Tibial nerve (tissue), 4 donors: ENCODE results near the gene PAAF1. TPM values are rescaled to one million over a fixed set of nuclear protein-coding genes. Genes with fewer than 3 reads are reported as not detected.

Source experiments
- DNase-seq, 2 donors: peaks; one replicate each; pipeline ENCODE4 v3.0.0-alpha.2; 2019; ENCODE audit warnings: low spot score in 2 of 2
- H3K27ac ChIP-seq, 4 donors: fragments of 200-600 bp; sonication (generic) in 3 of 4; one replicate each; pipeline ENCODE4 v1.5.1; 2017 to 2019; ENCODE audit warnings: mild to moderate bottlenecking in 1 of 4
- H3K27me3 ChIP-seq, 2 donors: fragments of 200-600 bp; sonication (generic) in 1 of 2; one replicate each; pipeline versions ENCODE4 v1.5.1 to v1.6.0; 2017 to 2019
- H3K36me3 ChIP-seq, 3 donors: fragments of 200-600 bp; sonication (generic); one replicate each; pipeline ENCODE4 v1.5.1; 2018 to 2019
- H3K4me1 ChIP-seq, 4 donors: fragments of 200-600 bp; sonication (generic) in 3 of 4; one replicate each; pipeline ENCODE4 v1.5.1; 2017 to 2019
- H3K4me3 ChIP-seq, 4 donors: fragments of 200-600 bp; sonication (generic) in 3 of 4; one replicate each; pipeline ENCODE4 v1.5.1; 2017 to 2019; ENCODE audit warnings: mild to moderate bottlenecking in 1 of 4, moderate library complexity in 1 of 4
- H3K9me3 ChIP-seq, 4 donors: fragments of 200-600 bp; sonication (generic) in 3 of 4; one replicate each; pipeline ENCODE4 v1.5.1; 2017 to 2019
- CTCF ChIP-seq, 5 experiments: fragments of 200-600 bp in 3 of 5; fragments of 450-650 bp in 2 of 5; sonication (generic) in 3 of 5; IDR thresholded peaks; one replicate each; pipeline ENCODE4 v1.5.1; 2016 to 2019; ENCODE audit warnings: antibody characterized with exemption in 5 of 5, mild to moderate bottlenecking in 3 of 5, moderate library complexity in 2 of 5
- EP300 ChIP-seq, 2 donors: sonication (generic); formaldehyde crosslinking; IDR thresholded peaks; one replicate each; pipeline ENCODE4 v1.6.1; 2017; ENCODE audit warnings: antibody characterized with exemption in 2 of 2, mild to moderate bottlenecking in 1 of 2
- POLR2A ChIP-seq, 2 donors: fragments of 450-650 bp; IDR thresholded peaks; one replicate each; pipeline ENCODE4 v1.6.1; 2017; ENCODE audit warnings: antibody characterized with exemption in 2 of 2, mild to moderate bottlenecking in 2 of 2, moderate library complexity in 2 of 2
- WGBS, 2 donors: methylation state at CpG; one replicate each; pipeline ENCODE4 v1.1.5; 2018; 5-methylcytosine and 5-hydroxymethylcytosine counted together
- total RNA-seq, 4 donors: library from RNA; depleted of rRNA; stranded (reverse); fragments of >200 nt; gene quantifications; one replicate each; pipeline ENCODE4 v1.1.0, GENCODE V29; 2016

The PAAF1 gene
- total RNA-seq, 4 donors from 2014 or later, result 24.9 to 39.1 (median 32.7) TPM

GRCh38 chr11:73977856-73978519 is 101.2 kb downstream of the PAAF1 start:
- no peak for DNase-seq
- no peak overlapping the region for H3K4me3 ChIP-seq
- H3K27ac ChIP-seq, result no peak overlapping the region
- H3K27me3 ChIP-seq, result no peaks in the 10 kb centered on the region
- peaks cover 0 to 32% (median 16%) of the 10 kb centered on the region in 4 donors for H3K4me1 ChIP-seq
- WGBS, 2 donors, result 96 to 97% methylated on average over 16 to 18 of the region's 18 CpGs
- no peak for TF ChIP-seq CTCF (IDR thresholded peaks at IDR 0.05)
- peaks cover 0 to 48% (median 15%) of the 10 kb centered on the region in 3 donors for H3K36me3 ChIP-seq
- no peaks in the 10 kb centered on the region for H3K9me3 ChIP-seq

- WGBS, 2 donors, result 84 to 100% methylated on average over 1 to 3 of the region's 3 CpGs
Measured at GRCh38 chr11:73978576-73979086, 101.8 kb downstream of the PAAF1 start.

GRCh38 chr11:73980001-73980961 is 103.5 kb downstream of the PAAF1 start:
- Histone ChIP-seq H3K36me3 (peaks cover 0 to 38% (median 15%) of the 10 kb centered on the region in 3 donors), H3K9me3 (no peaks in the 10 kb centered on the region), H3K27me3 (no peaks in the 10 kb centered on the region), H3K4me3 (peak overlapping the region in 2 of 4 donors; percentile 59 to 64), H3K4me1 (peaks cover 0 to 17% (median 9%) of the 10 kb centered on the region in 4 donors), H3K27ac (peak overlapping the region in 3 of 4 donors; percentile 57 to 90 (median 89))
- TF ChIP-seq EP300 (IDR thresholded peaks at IDR 0.05) (no peak), POLR2A (IDR thresholded peaks at IDR 0.05) (peak in 1 of 2 donors; percentile 16), CTCF (IDR thresholded peaks at IDR 0.05) (no peak)
- WGBS, 2 donors, result 61 to 66% methylated on average over 6 of the region's 6 CpGs
- DNase-seq, result no peak

More at GRCh38 chr11:73978576-73979086, 101.8 kb downstream of the PAAF1 start:
- peak overlapping the region in 1 of 4 donors; percentile 90 for H3K27ac ChIP-seq
- TF ChIP-seq POLR2A (IDR thresholded peaks at IDR 0.05) (no peak), EP300 (IDR thresholded peaks at IDR 0.05) (no peak), CTCF (IDR thresholded peaks at IDR 0.05) (no peak)
- no peaks in the 10 kb centered on the region for H3K27me3 ChIP-seq
- no peaks in the 10 kb centered on the region for H3K9me3 ChIP-seq
- H3K36me3 ChIP-seq, result peaks cover 0 to 48% (median 15%) of the 10 kb centered on the region in 3 donors
- no peak overlapping the region for H3K4me3 ChIP-seq
- no peak for DNase-seq
- peaks cover 0 to 27% (median 14%) of the 10 kb centered on the region in 4 donors for H3K4me1 ChIP-seq

Other genes starting within 250 kb of the PAAF1 start
- gene PLEKHB1, start 230.4 kb upstream of the PAAF1 start, total RNA-seq, result 100 to 1,000 TPM in 3 of 4 donors, 10 to 100 TPM in 1; 71.4 to 226 (median 206) TPM
- gene RAB6A, start 115.9 kb upstream of the PAAF1 start, total RNA-seq, result 100 to 1,000 TPM; 183 to 254 (median 234) TPM
- gene MRPL48, start 89.1 kb upstream of the PAAF1 start, total RNA-seq, result 10 to 100 TPM in 3 of 4 donors, 1 to 10 TPM in 1; 4.3 to 25.3 (median 21.1) TPM
- gene COA4, start 153 bp upstream of the PAAF1 start, total RNA-seq, result 100 to 1,000 TPM in 1 of 4 donors, 10 to 100 TPM in 3; 63.2 to 100 (median 69.2) TPM
- 1 to 10 TPM in 1 of 4 donors, not detected in 3; 1.2 TPM for gene DNAJB13, start 74.0 kb downstream of the PAAF1 start, total RNA-seq
- 10 to 100 TPM; 18.6 to 60.6 (median 53.0) TPM for gene UCP2, start 105.8 kb downstream of the PAAF1 start, total RNA-seq
- gene UCP3, start 132.1 kb downstream of the PAAF1 start, total RNA-seq, result 1 to 10 TPM in 3 of 4 donors, under 1 TPM in 1; 0.78 to 7.5 (median 1.9) TPM